Measurements from ENCODE around the gene CALR.

CALR gene

GRCh38 chr19:12983091-12983490, 44.7 kb downstream of the CALR start:
- DNase-seq, result no peak

- peak in 1 of 2 donors; percentile 82 for DNase-seq
These were observed 45.2 kb downstream of the CALR start for GRCh38 chr19:12983542-12984142.

DNA sequence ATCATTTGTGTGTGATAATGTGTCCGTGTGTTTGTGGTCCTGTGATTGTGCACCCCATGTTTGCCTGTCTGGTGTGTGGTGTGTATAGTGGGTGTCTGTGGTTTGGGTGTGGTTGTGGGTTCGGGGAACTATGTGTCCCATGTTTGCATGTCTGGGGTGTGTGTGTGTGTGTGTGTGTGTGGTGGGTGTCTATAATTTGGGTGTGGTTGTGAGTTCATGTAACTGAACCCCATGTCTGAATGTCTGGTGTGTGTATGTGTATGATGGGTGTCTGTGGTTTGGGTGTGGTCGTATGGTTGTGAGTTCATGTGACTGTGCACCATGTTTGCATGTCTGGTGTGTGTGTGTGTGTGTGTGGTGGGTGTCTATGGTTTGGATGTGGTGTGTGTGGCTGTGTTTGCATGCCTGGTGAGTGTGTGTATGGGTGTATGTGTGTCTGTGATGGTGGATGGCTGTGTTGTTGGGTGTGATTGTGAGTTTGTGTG, 45.8 kb downstream of the CALR start:
- no peak for DNase-seq

GRCh38 chr19:12984683-12985048, 46.3 kb downstream of the CALR start:
- DNase-seq, result no peak

DNA sequence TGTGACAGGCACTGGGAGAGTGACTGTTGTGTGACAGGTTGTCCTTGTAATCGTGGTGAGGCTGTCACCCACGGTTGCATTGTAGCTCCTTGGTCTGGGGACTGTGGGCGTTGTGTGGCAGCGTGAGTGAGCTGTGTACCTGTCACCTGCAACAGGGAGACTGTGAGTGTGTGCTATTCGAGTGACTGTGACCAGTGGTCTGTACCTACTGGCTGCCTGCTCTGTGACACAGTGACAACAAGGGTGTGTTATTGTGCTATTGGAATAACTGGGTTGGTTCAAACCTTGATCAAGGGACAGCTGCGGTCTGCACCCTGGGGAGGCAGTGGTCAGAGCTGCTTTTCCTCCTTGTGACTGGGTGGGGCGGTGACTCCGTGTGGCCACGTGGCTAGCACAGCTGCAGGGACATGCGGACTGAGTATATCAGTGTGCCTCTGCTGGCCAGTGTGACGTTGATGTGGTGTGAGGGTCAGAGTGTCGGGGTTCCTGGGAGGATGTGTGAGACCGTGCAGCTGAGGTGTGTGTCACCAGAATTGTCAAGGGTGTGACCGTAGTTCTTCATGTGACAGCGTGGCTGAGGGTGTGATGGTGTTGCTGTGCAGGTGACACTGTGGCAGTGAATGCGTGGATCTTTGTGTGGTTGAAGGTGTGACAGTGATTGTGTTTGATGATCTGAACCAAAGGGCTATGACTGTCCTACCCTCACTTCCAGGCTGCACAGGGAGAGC, 46.8 kb downstream of the CALR start:
- DNase-seq, result peak in 1 of 2 donors; percentile 85

DNA sequence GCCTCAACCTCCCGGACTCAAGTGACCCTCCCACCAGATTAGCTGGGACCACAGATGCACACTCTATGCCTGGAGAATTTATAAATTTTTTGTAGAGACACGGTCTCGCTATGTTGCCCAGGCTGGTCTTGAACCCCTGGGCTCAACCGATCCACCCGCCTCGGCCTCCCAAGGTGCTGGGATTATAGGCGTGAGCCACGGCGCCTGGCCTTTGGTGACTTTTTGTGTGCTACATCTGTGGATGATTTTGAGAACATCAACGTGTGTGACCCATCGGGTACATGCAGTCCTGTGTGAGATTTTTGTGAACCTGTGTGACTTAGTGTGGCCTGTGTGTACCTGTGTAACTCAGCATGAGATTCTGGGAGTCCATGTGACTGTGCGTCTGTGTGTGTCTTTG, 48.3 kb downstream of the CALR start:
- no peak for DNase-seq

- no peak for DNase-seq
These were observed 48.8 kb downstream of the CALR start for GRCh38 chr19:12987190-12987589.

- no peak for DNase-seq
These were observed 49.4 kb downstream of the CALR start for GRCh38 chr19:12987781-12988180.

DNA sequence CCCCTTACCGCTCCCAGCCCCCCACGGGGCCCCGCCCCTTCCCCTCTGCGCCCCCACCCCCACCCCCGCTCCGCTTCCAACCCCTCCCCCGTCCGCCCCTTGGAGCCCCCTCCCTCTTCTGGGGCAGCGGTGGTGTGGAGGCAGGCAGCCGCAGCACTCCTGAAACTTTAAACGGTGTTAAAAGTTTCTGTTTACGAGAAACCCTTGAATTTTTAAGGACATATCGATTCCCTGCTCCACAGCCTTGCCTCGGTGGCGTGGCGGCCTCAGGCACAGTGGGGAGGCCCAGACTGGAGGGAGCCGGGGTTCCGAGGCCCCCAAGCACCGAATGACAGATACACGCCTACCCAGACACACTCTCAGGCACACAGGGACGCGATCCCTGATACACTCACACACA, 52.0 kb downstream of the CALR start:
- DNase-seq, result no peak

- no peak for DNase-seq
These were observed 52.4 kb downstream of the CALR start for GRCh38 chr19:12990853-12991252.

- no peak for DNase-seq
These were observed 52.9 kb downstream of the CALR start for GRCh38 chr19:12991296-12991695.

DNA sequence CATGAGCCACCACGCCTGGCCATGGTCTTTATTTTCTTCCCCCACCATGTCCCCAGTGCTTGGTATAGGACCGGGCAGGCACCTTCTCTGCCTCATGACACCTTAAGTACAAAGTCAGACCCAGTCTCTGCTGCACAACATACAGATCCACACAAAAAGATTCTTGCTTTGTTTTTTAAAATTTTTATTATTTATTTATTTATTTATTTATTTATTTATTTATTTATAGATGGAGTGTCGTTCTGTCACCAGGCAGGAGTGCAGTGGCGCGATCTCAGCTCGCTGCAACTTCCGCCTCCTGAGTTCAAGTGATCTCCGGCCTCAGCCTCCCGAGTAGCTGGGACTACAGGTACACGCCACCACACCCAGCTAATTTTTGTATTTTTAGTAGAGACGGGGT, 54.3 kb downstream of the CALR start:
- DNase-seq, result no peak

GRCh38 chr19:12993562-12993961, 55.2 kb downstream of the CALR start:
- DNase-seq, result no peak

Measured in hippocampal formation (tissue), 2 donors.